Neuronal stem cell (in vitro differentiated cells): Measurements from ENCODE around the gene CCNYL1.

ENCODE experiments used
- DNase-seq: peaks from one replicate; pipeline ENCODE4 v3.0.0-alpha.2; 2013; ENCODE audit warnings: low spot score
- H2AFZ ChIP-seq: one replicate; pipeline ENCODE4 v1.6.1; 2013; ENCODE audit warnings: mild to moderate bottlenecking, low read length, inconsistent platforms
- H2AK5ac ChIP-seq: 2 replicates; pipeline ENCODE4 v1.6.1; 2013; ENCODE audit warnings: low read depth, mild to moderate bottlenecking, inconsistent platforms, low read length, moderate library complexity, mixed read lengths
- H2BK120ac ChIP-seq: 2 replicates; pipeline ENCODE4 v1.6.1; 2013; ENCODE audit warnings: low read depth, mild to moderate bottlenecking, inconsistent platforms, low read length, moderate library complexity, mixed read lengths
- H2BK12ac ChIP-seq: one replicate; pipeline ENCODE4 v1.6.1; 2013; ENCODE audit warnings: low read length, inconsistent platforms
- H2BK15ac ChIP-seq: 2 replicates; pipeline ENCODE4 v1.6.1; 2013; ENCODE audit warnings: mild to moderate bottlenecking, low read length, inconsistent platforms, mixed read lengths
- H2BK5ac ChIP-seq: one replicate; pipeline ENCODE4 v1.6.1; 2013; ENCODE audit warnings: inconsistent platforms, mild to moderate bottlenecking, low read length, moderate library complexity
- H3K14ac ChIP-seq: one replicate; pipeline ENCODE4 v1.6.1; 2013; ENCODE audit warnings: low read length, inconsistent platforms
- H3K18ac ChIP-seq: 2 replicates; pipeline ENCODE4 v1.6.1; 2013; ENCODE audit warnings: low read length, inconsistent platforms
- H3K23ac ChIP-seq: 2 replicates; pipeline ENCODE4 v1.6.1; 2013; ENCODE audit warnings: low read depth, mild to moderate bottlenecking, mixed read lengths, low read length, inconsistent platforms; ENCODE audit not compliant: poor library complexity
- H3K27ac ChIP-seq: replicated peaks from 3 replicates; pipeline ENCODE4 v1.5.1; 2013; ENCODE audit warnings: low read length, inconsistent platforms
- H3K27me3 ChIP-seq, 3 experiments: 2 replicates each; pipeline ENCODE4 v1.6.1; 2013; ENCODE audit warnings: low read length in 3 of 3, mild to moderate bottlenecking in 2 of 3, inconsistent platforms in 1 of 3, low read depth in 1 of 3, mixed read lengths in 1 of 3, moderate library complexity in 1 of 3; ENCODE audit not compliant: control insufficient read depth in 3 of 3, insufficient read depth in 3 of 3
- H3K36me3 ChIP-seq, 2 donors: replicated peaks in 1 of 2; 2 replicates each; pipeline ENCODE4 v1.6.1; 2013; ENCODE audit warnings: low read length in 2 of 2; ENCODE audit not compliant: control insufficient read depth in 2 of 2, insufficient read depth in 2 of 2
- H3K4ac ChIP-seq: 2 replicates; pipeline ENCODE4 v1.6.1; 2013; ENCODE audit warnings: inconsistent platforms, mild to moderate bottlenecking, low read length, moderate library complexity
- H3K4me1 ChIP-seq, 2 donors: 1 replicate in 1 of 2; 2 replicates in 1 of 2; pipeline ENCODE4 v1.6.1; 2013; ENCODE audit warnings: low read length in 2 of 2, low read depth in 1 of 2; ENCODE audit not compliant: control insufficient read depth in 2 of 2, insufficient read depth in 1 of 2
- H3K4me2 ChIP-seq: one replicate; pipeline ENCODE4 v1.6.1; 2013; ENCODE audit warnings: mild to moderate bottlenecking, low read length, inconsistent platforms; ENCODE audit not compliant: insufficient read depth, poor library complexity, severe bottlenecking
- H3K4me3 ChIP-seq, 2 donors: 2 replicates each; pipeline ENCODE4 v1.5.1; 2013; ENCODE audit warnings: low read length in 2 of 2, mild to moderate bottlenecking in 2 of 2, inconsistent platforms in 1 of 2, moderate library complexity in 1 of 2
- H3K79me1 ChIP-seq: one replicate; pipeline ENCODE4 v1.6.1; 2013; ENCODE audit warnings: low read depth, mild to moderate bottlenecking, inconsistent platforms, low read length, moderate library complexity
- H3K9ac ChIP-seq: one replicate; pipeline ENCODE4 v1.6.1; 2013; ENCODE audit warnings: mild to moderate bottlenecking, low read depth, low read length, inconsistent platforms; ENCODE audit not compliant: poor library complexity
- H3K9me3 ChIP-seq, 2 donors: replicated peaks in 1 of 2; 2 replicates each; pipeline versions ENCODE3 to v1.6.1; 2013; ENCODE audit warnings: low read length in 2 of 2, mild to moderate bottlenecking in 2 of 2, inconsistent platforms in 1 of 2, low read depth in 1 of 2, mixed read lengths in 1 of 2, moderate library complexity in 1 of 2; ENCODE audit not compliant: control insufficient read depth in 2 of 2, insufficient read depth in 1 of 2
- H4K8ac ChIP-seq: one replicate; pipeline ENCODE4 v1.6.1; 2013; ENCODE audit warnings: low read depth, mild to moderate bottlenecking, inconsistent platforms, low read length, moderate library complexity
- H4K91ac ChIP-seq: one replicate; pipeline ENCODE4 v1.6.1; 2013; ENCODE audit warnings: low read length, low read depth, mild to moderate bottlenecking, inconsistent platforms; ENCODE audit not compliant: poor library complexity
- WGBS, 2 donors: extraction: QIAGEN DNeasy Blood & Tissue Kit; methylation state at CpG; one replicate each; pipeline ENCODE4 v1.1.7; 2013; ENCODE audit warnings: missing lambda C conversion rate in 2 of 2, mixed read lengths in 1 of 2; ENCODE audit not compliant: insufficient read length in 2 of 2, insufficient replicate concordance in 1 of 2; ENCODE audit errors: extremely low coverage in 2 of 2; 5-methylcytosine and 5-hydroxymethylcytosine counted together

The CCNYL1 gene

GRCh38 chr2:207706936-207707860 lies 4.2 kb upstream of the CCNYL1 start:
- Histone ChIP-seq H3K36me3 (no peaks in the 10 kb centered on the region), H3K4me3 (no peak overlapping the region), H3K27ac (no peak overlapping the region), H2BK5ac (no peak overlapping the region), H2BK120ac (no peak overlapping the region), H3K4ac (no peak overlapping the region), H2BK15ac (no peak overlapping the region), H2BK12ac (no peak overlapping the region), H3K27me3 (peaks cover 0 to 6% (median 0%) of the 10 kb centered on the region in 3 experiments), H3K79me1 (peaks cover 5% of the 10 kb centered on the region), H3K4me2 (no peak overlapping the region), H3K4me1 (peaks cover 0 to 2% of the 10 kb centered on the region in 2 donors), H2AK5ac (no peak overlapping the region), H3K9me3 (no peaks in the 10 kb centered on the region), H2AFZ (peak overlapping the region; percentile 7), H3K9ac (no peak overlapping the region), H4K8ac (no peak overlapping the region), H3K18ac (no peak overlapping the region), H3K14ac (no peak overlapping the region), H3K23ac (no peak overlapping the region), H4K91ac (no peak overlapping the region)
- no CpG with 5 or more reads among the region's 4 CpGs for WGBS, 2 donors
- no peak for DNase-seq

GRCh38 chr2:207711750-207712530 lies 500 bp downstream of the CCNYL1 start:
- H3K23ac ChIP-seq = peak overlapping the region; percentile 73
- H3K4me1 ChIP-seq = peaks cover 0 to 4% of the 10 kb centered on the region in 2 donors
- peak overlapping the region; percentile 69 for H3K4me2 ChIP-seq
- no peak overlapping the region for H2BK120ac ChIP-seq
- H3K9me3 ChIP-seq = no peaks in the 10 kb centered on the region
- H4K91ac ChIP-seq = no peak overlapping the region
- H2BK12ac ChIP-seq = peak overlapping the region; percentile 58
- no CpG with 5 or more reads among the region's 67 CpGs for WGBS, 2 donors
- H3K36me3 ChIP-seq = peaks cover 0 to 4% of the 10 kb centered on the region in 2 donors
- H2AFZ ChIP-seq = peak overlapping the region; percentile 94
- peak overlapping the region; percentile 98 for H3K9ac ChIP-seq
- peak overlapping the region; percentile 67 for H2BK15ac ChIP-seq
- H2AK5ac ChIP-seq = peak overlapping the region; percentile 96
- no peaks in the 10 kb centered on the region for H3K27me3 ChIP-seq
- peak overlapping the region; percentile 88 for H3K27ac ChIP-seq
- H3K79me1 ChIP-seq = peaks cover 6% of the 10 kb centered on the region
- H3K4ac ChIP-seq = no peak overlapping the region
- H2BK5ac ChIP-seq = peak overlapping the region; percentile 90
- H3K18ac ChIP-seq = peak overlapping the region; percentile 98
- H3K4me3 ChIP-seq = peak overlapping the region; percentile 91 to 100
- no peak overlapping the region for H4K8ac ChIP-seq
- DNase-seq = peak; percentile 30
- peak overlapping the region; percentile 89 for H3K14ac ChIP-seq

GRCh38 chr2:207716056-207716455 lies 4.6 kb downstream of the CCNYL1 start:
- no peaks in the 10 kb centered on the region for H3K27me3 ChIP-seq
- no peak overlapping the region for H3K9ac ChIP-seq
- no CpG with 5 or more reads among the region's 5 CpGs for WGBS, 2 donors
- H4K8ac ChIP-seq = no peak overlapping the region
- H3K4me2 ChIP-seq = no peak overlapping the region
- H3K4me1 ChIP-seq = peaks cover 0 to 2% of the 10 kb centered on the region in 2 donors
- H3K4me3 ChIP-seq = no peak overlapping the region
- H4K91ac ChIP-seq = no peak overlapping the region
- H3K23ac ChIP-seq = no peak overlapping the region
- H2BK15ac ChIP-seq = no peak overlapping the region
- peaks cover 6% of the 10 kb centered on the region for H3K79me1 ChIP-seq
- H2AFZ ChIP-seq = no peak overlapping the region
- H3K14ac ChIP-seq = no peak overlapping the region
- no peak overlapping the region for H3K18ac ChIP-seq
- no peak overlapping the region for H3K27ac ChIP-seq
- no peak overlapping the region for H2BK120ac ChIP-seq
- H3K9me3 ChIP-seq = no peaks in the 10 kb centered on the region
- H2BK12ac ChIP-seq = no peak overlapping the region
- H2AK5ac ChIP-seq = no peak overlapping the region
- no peak for DNase-seq
- no peak overlapping the region for H2BK5ac ChIP-seq
- peaks cover 0 to 12% of the 10 kb centered on the region in 2 donors for H3K36me3 ChIP-seq
- H3K4ac ChIP-seq = no peak overlapping the region

- H3K4ac ChIP-seq = no peak overlapping the region
- peaks cover 3% of the 10 kb centered on the region for H3K79me1 ChIP-seq
- no peak overlapping the region for H2BK5ac ChIP-seq
- H3K9me3 ChIP-seq = no peaks in the 10 kb centered on the region
- H3K36me3 ChIP-seq = peaks cover 0 to 12% of the 10 kb centered on the region in 2 donors
- H2AK5ac ChIP-seq = no peak overlapping the region
- H3K14ac ChIP-seq = no peak overlapping the region
- no peak overlapping the region for H2BK120ac ChIP-seq
- H2AFZ ChIP-seq = no peak overlapping the region
- H3K4me1 ChIP-seq = no peaks in the 10 kb centered on the region
- no CpG with 5 or more reads among the region's 3 CpGs for WGBS, 2 donors
- no peak overlapping the region for H2BK15ac ChIP-seq
- H3K4me2 ChIP-seq = no peak overlapping the region
- no peak overlapping the region for H4K91ac ChIP-seq
- H3K4me3 ChIP-seq = no peak overlapping the region
- H3K18ac ChIP-seq = no peak overlapping the region
- H2BK12ac ChIP-seq = no peak overlapping the region
- DNase-seq = no peak
- H4K8ac ChIP-seq = no peak overlapping the region
- H3K27me3 ChIP-seq = no peaks in the 10 kb centered on the region
- H3K23ac ChIP-seq = no peak overlapping the region
- no peak overlapping the region for H3K9ac ChIP-seq
- H3K27ac ChIP-seq = no peak overlapping the region
These were observed 7.1 kb downstream of the CCNYL1 start for GRCh38 chr2:207718521-207718920.
